Spleen (tissue), 7 donors: ENCODE measurements around the gene GGNBP2.

Experiments used
- POLR2A ChIP-seq, 3 donors: fragments of 450-650 bp; IDR thresholded peaks; one replicate each; pipeline ENCODE4 v1.5.1; 2017; ENCODE audit warnings: antibody characterized with exemption in 3 of 3, mild to moderate bottlenecking in 1 of 3
- TF ChIP-seq, protein P1 (sequence below), 11 experiments: fragments of 200-600 bp in 7 of 11; fragments of 450-650 bp in 4 of 11; sonication (generic) in 4 of 11; IDR thresholded peaks in 8 of 11; conservative IDR thresholded peaks in 3 of 11; 1 replicate in 7 of 11; 2 replicates in 4 of 11; pipeline versions ENCODE4 v1.4.0 to v1.8.0; 2016 to 2021; ENCODE audit warnings: antibody characterized with exemption in 11 of 11, inconsistent platforms in 4 of 11, mild to moderate bottlenecking in 1 of 11
- donor health status: DM: no; HTN: no; CAD: no; lungs with moderate emphysema.
- donor health status: DM: no; HTN: no; CAD: no.
- donor health status: DM: no; HTN: no; CAD: no.

GRCh38 chr17:36597226-36597625 lies 52.5 kb downstream of the GGNBP2 start:
- TF ChIP-seq, protein P1, sequence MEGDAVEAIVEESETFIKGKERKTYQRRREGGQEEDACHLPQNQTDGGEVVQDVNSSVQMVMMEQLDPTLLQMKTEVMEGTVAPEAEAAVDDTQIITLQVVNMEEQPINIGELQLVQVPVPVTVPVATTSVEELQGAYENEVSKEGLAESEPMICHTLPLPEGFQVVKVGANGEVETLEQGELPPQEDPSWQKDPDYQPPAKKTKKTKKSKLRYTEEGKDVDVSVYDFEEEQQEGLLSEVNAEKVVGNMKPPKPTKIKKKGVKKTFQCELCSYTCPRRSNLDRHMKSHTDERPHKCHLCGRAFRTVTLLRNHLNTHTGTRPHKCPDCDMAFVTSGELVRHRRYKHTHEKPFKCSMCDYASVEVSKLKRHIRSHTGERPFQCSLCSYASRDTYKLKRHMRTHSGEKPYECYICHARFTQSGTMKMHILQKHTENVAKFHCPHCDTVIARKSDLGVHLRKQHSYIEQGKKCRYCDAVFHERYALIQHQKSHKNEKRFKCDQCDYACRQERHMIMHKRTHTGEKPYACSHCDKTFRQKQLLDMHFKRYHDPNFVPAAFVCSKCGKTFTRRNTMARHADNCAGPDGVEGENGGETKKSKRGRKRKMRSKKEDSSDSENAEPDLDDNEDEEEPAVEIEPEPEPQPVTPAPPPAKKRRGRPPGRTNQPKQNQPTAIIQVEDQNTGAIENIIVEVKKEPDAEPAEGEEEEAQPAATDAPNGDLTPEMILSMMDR (IDR thresholded peaks at IDR 0.05 in 8 of 11, conservative IDR thresholded peaks at IDR 0.05 in 3 of 11) = no peak
- no peak for TF ChIP-seq POLR2A (IDR thresholded peaks at IDR 0.05)
